Measurements from ENCODE around the gene AAGAB.

Gene AAGAB

DNA sequence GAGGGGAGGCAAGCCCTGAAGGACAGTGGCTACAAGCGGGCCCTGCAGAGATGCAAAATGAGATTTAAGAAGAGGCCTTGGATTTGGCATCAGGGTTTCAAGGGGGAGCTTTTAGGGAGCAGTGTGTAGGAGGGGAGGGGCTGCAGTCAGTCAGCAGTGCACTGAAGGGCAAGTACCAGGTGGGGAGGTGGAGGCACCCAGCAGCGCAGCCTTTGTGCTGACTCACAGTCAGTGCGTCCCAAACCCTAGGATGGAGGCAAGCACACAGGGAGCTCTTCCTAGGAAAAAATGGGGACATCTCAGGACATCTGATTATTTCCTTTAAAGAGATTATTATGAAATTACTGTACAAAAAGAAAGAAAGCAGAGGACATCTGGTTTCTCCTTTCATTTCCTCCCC is 80.0 kb downstream of the AAGAB start:
- no peaks in the 10 kb centered on the region for H4K20me1 ChIP-seq (ENCODE audit: low read depth, low read length)
- H3K36me3 ChIP-seq (ENCODE audit: low read length) = no peaks in the 10 kb centered on the region
- no peaks in the 10 kb centered on the region for H3K27me3 ChIP-seq (ENCODE audit: low read length)
- H3F3A ChIP-seq (ENCODE audit: insufficient read depth) = no peaks in the 10 kb centered on the region
- H2AFZ ChIP-seq (ENCODE audit: low read depth, low read length, severe bottlenecking) = no peak overlapping the region
- H3K27ac ChIP-seq (ENCODE audit: low read depth, low read length) = no peak overlapping the region
- no peaks in the 10 kb centered on the region for H3K79me2 ChIP-seq (ENCODE audit: insufficient read depth, low read length)
- H3K9ac ChIP-seq (ENCODE audit: low read length) = no peak overlapping the region
- no peak overlapping the region for H3K4me3 ChIP-seq (ENCODE audit: insufficient read depth, low read length, poor library complexity, severe bottlenecking)
- H3K4me2 ChIP-seq (ENCODE audit: low read depth, low read length, poor library complexity, severe bottlenecking) = no peak overlapping the region
- no peaks in the 10 kb centered on the region for H3K9me3 ChIP-seq (ENCODE audit: insufficient read depth, low read length)
- H3K9me2 ChIP-seq (replicated peaks; ENCODE audit: insufficient read depth, low read length) = no peaks in the 10 kb centered on the region
- TF ChIP-seq EZH2phosphoT487 (conservative IDR thresholded peaks at IDR 0.05; ENCODE audit: low read length) = no peak
- TF ChIP-seq, protein P1, sequence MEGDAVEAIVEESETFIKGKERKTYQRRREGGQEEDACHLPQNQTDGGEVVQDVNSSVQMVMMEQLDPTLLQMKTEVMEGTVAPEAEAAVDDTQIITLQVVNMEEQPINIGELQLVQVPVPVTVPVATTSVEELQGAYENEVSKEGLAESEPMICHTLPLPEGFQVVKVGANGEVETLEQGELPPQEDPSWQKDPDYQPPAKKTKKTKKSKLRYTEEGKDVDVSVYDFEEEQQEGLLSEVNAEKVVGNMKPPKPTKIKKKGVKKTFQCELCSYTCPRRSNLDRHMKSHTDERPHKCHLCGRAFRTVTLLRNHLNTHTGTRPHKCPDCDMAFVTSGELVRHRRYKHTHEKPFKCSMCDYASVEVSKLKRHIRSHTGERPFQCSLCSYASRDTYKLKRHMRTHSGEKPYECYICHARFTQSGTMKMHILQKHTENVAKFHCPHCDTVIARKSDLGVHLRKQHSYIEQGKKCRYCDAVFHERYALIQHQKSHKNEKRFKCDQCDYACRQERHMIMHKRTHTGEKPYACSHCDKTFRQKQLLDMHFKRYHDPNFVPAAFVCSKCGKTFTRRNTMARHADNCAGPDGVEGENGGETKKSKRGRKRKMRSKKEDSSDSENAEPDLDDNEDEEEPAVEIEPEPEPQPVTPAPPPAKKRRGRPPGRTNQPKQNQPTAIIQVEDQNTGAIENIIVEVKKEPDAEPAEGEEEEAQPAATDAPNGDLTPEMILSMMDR (IDR thresholded peaks at IDR 0.05; ENCODE audit: insufficient read depth, low read length, poor library complexity, severe bottlenecking) = no peak

- H3K79me2 ChIP-seq (ENCODE audit: insufficient read depth, low read length) = no peaks in the 10 kb centered on the region
- no peak overlapping the region for H3K27ac ChIP-seq (ENCODE audit: low read depth, low read length)
- no peak overlapping the region for H3K9ac ChIP-seq (ENCODE audit: low read length)
- no peaks in the 10 kb centered on the region for H4K20me1 ChIP-seq (ENCODE audit: low read depth, low read length)
- no peak overlapping the region for H3K4me2 ChIP-seq (ENCODE audit: low read depth, low read length, poor library complexity, severe bottlenecking)
- no peaks in the 10 kb centered on the region for H3K9me3 ChIP-seq (ENCODE audit: insufficient read depth, low read length)
- TF ChIP-seq EZH2phosphoT487 (conservative IDR thresholded peaks at IDR 0.05; ENCODE audit: low read length) = no peak
- TF ChIP-seq, protein P1 (IDR thresholded peaks at IDR 0.05; ENCODE audit: insufficient read depth, low read length, poor library complexity, severe bottlenecking) = no peak
- no peak overlapping the region for H3K4me3 ChIP-seq (ENCODE audit: insufficient read depth, low read length, poor library complexity, severe bottlenecking)
- H3K36me3 ChIP-seq (ENCODE audit: low read length) = no peaks in the 10 kb centered on the region
- no peaks in the 10 kb centered on the region for H3K27me3 ChIP-seq (ENCODE audit: low read length)
- no peaks in the 10 kb centered on the region for H3K9me2 ChIP-seq (replicated peaks; ENCODE audit: insufficient read depth, low read length)
- no peak overlapping the region for H2AFZ ChIP-seq (ENCODE audit: low read depth, low read length, severe bottlenecking)
- no peaks in the 10 kb centered on the region for H3F3A ChIP-seq (ENCODE audit: insufficient read depth)
Measured at GRCh38 chr15:67173786-67174185, 80.7 kb downstream of the AAGAB start.

DNA sequence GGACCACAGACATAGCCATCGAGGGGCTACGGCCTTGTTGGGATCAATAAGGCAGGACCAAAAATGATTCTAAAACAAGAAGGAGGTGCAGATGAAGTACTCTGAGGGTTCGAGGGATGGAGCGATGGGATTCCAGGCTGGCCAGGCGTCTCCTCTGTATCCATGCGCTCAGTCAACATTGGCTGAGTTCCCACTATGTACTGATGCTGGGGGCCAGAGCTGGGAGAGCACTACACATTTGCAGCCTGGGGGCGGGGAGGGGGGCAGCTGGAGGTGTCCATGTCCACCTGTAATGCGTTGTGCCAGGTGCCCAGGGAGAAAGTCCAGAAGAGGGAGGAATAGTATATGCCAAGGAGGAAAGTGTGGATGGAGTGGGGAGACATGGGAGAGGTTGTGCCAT is 81.5 kb downstream of the AAGAB start:
- Histone ChIP-seq H3K9ac (ENCODE audit: low read length) (no peak overlapping the region), H3K79me2 (ENCODE audit: insufficient read depth, low read length) (no peaks in the 10 kb centered on the region), H2AFZ (ENCODE audit: low read depth, low read length, severe bottlenecking) (no peak overlapping the region), H3K27me3 (ENCODE audit: low read length) (no peaks in the 10 kb centered on the region), H3K27ac (ENCODE audit: low read depth, low read length) (no peak overlapping the region), H3K9me3 (ENCODE audit: insufficient read depth, low read length) (no peaks in the 10 kb centered on the region), H3K4me2 (ENCODE audit: low read depth, low read length, poor library complexity, severe bottlenecking) (no peak overlapping the region), H3K9me2 (replicated peaks; ENCODE audit: insufficient read depth, low read length) (no peaks in the 10 kb centered on the region), H4K20me1 (ENCODE audit: low read depth, low read length) (no peaks in the 10 kb centered on the region), H3F3A (ENCODE audit: insufficient read depth) (no peaks in the 10 kb centered on the region), H3K4me3 (ENCODE audit: insufficient read depth, low read length, poor library complexity, severe bottlenecking) (no peak overlapping the region), H3K36me3 (ENCODE audit: low read length) (no peaks in the 10 kb centered on the region)
- TF ChIP-seq, protein P1 (IDR thresholded peaks at IDR 0.05; ENCODE audit: insufficient read depth, low read length, poor library complexity, severe bottlenecking) = no peak
- no peak for TF ChIP-seq EZH2phosphoT487 (conservative IDR thresholded peaks at IDR 0.05; ENCODE audit: low read length)

All from SU-DHL-6 (cell line).